K562 (cell line): ENCODE measurements around the gene XPO1. TPM values are rescaled to one million over a fixed set of nuclear protein-coding genes. Genes with fewer than 3 reads are reported as not detected.

ENCODE experiments used
- CBFA2T2 ChIP-seq: fragments of 450-650 bp; conservative IDR thresholded peaks from 2 replicates; pipeline ENCODE4 v1.6.1; 2017; ENCODE audit warnings: mild to moderate bottlenecking
- CEBPZ ChIP-seq: fragments of 150-350 bp; IDR thresholded peaks from 2 replicates; pipeline ENCODE4 v1.6.1; 2014; ENCODE audit warnings: low read depth, mild to moderate bottlenecking, low read length, borderline replicate concordance
- E2F8 ChIP-seq: fragments of 450-650 bp; IDR thresholded peaks from 2 replicates; pipeline ENCODE4 v1.7.1; 2018; ENCODE audit warnings: mild to moderate bottlenecking, low read depth; ENCODE audit not compliant: partially characterized antibody
- ERF ChIP-seq: fragments of 450-650 bp; formaldehyde crosslinking; IDR thresholded peaks from 2 replicates; pipeline ENCODE4 v1.4.0; 2020; ENCODE audit warnings: mild to moderate bottlenecking, mixed read lengths
- GATA2 ChIP-seq: sonication (generic); formaldehyde crosslinking; IDR thresholded peaks from 2 replicates; pipeline ENCODE4 v1.4.0; 2020; ENCODE audit warnings: mild to moderate bottlenecking, missing genetic modification reagents
- LEF1 ChIP-seq: fragments of 450-650 bp; IDR thresholded peaks from 2 replicates; pipeline ENCODE4 v1.6.1; 2016; ENCODE audit warnings: mild to moderate bottlenecking
- SAFB ChIP-seq: fragments of 200-400 bp; formaldehyde crosslinking; IDR thresholded peaks from 2 replicates; pipeline ENCODE4 v1.6.1; 2017; ENCODE audit warnings: low read depth, low read length, borderline replicate concordance
- SIRT6 ChIP-seq: IDR thresholded peaks from one replicate; pipeline ENCODE4 v1.6.1; 2012; ENCODE audit warnings: low read depth, mild to moderate bottlenecking, control low read depth, inconsistent platforms, low read length, moderate library complexity
- TAL1 ChIP-seq: fragments of 450-650 bp; IDR thresholded peaks from 2 replicates; pipeline ENCODE4 v1.6.1; 2016; ENCODE audit warnings: mild to moderate bottlenecking
- TRIM28 ChIP-seq: fragments of 450-650 bp; IDR thresholded peaks from 2 replicates; pipeline ENCODE4 v1.6.1; 2017
- ZBTB8A ChIP-seq: fragments of 450-650 bp; IDR thresholded peaks from 2 replicates; pipeline ENCODE4 v1.6.1; 2018; ENCODE audit warnings: mild to moderate bottlenecking, moderate library complexity; ENCODE audit not compliant: partially characterized antibody
- ZNF445 ChIP-seq: fragments of 250-450 bp; sonication (Bioruptor Pico); IDR thresholded peaks from 2 replicates; pipeline ENCODE4 v1.4.0; 2020; ENCODE audit warnings: low read depth, mild to moderate bottlenecking, moderate library complexity
- ZNF609 ChIP-seq: sonication (generic); formaldehyde crosslinking; IDR thresholded peaks from 2 replicates; pipeline ENCODE4 v1.8.1; 2023; ENCODE audit warnings: missing genetic modification reagents, mild to moderate bottlenecking, borderline replicate concordance
- polyA plus RNA-seq, 8 experiments: library from polyadenylated mRNA; depleted of rRNA in 4 of 8; stranded (reverse) in 5 of 8; unstranded in 3 of 8; fragments of >200 nt; fragmentation: Nextera tagmentation in 2 of 8; fragmentation: Illumina TruSeq in 1 of 8; extraction: Ambion mirVana in 2 of 8; extraction: Trizol in 1 of 8; gene quantifications; 2 replicates each; pipeline versions ENCODE4 v1.2.1 to v1.2.3, GENCODE V29; 2011 to 2014; ENCODE audit warnings: inconsistent platforms in 1 of 8, missing spikeins in 1 of 8
- total RNA-seq, 7 experiments: library from RNA; depleted of rRNA in 6 of 7; stranded (reverse); fragments of >200 nt in 6 of 7; fragmentation: Illumina TruSeq in 2 of 7; extraction: Trizol in 2 of 7; gene quantifications; 2 replicates each; pipeline versions ENCODE4 v1.2.1 to v1.2.3, GENCODE V29; 2011 to 2021; ENCODE audit warnings: low replicate concordance in 1 of 7

Gene XPO1
- total and polyA plus RNA-seq, 9 of the 15 experiments (the other 6 are each of a cell fraction or from before 2014, with no cell fraction given): 86.2 to 307 (median 216) TPM

GRCh38 chr2:61538920-61539520, 864 bp upstream of the XPO1 start (continued):
- no peak for TF ChIP-seq TAL1
- no peak for TF ChIP-seq SIRT6
- no peak for TF ChIP-seq E2F8
- TF ChIP-seq TRIM28: no peak
- TF ChIP-seq ZNF609 (CRISPR knock-in tag): no peak
- no peak for TF ChIP-seq GATA2 (CRISPR knock-in tag)
- no peak for TF ChIP-seq ZNF445 (CRISPR knock-in tag)
- TF ChIP-seq ZBTB8A: no peak
- TF ChIP-seq ERF (CRISPR knock-in tag): peak; percentile 61; the same call in 1 of the 2 replicates
- peak; percentile 11; the same call in 1 of the 2 replicates for TF ChIP-seq LEF1
- no peak for TF ChIP-seq CBFA2T2
- TF ChIP-seq SAFB: no peak
- no peak for TF ChIP-seq CEBPZ
